Fibroblast of lung (primary cell): Measurements from ENCODE around the gene TGFB2. TPM values are rescaled to one million over a fixed set of nuclear protein-coding genes. Genes with fewer than 3 reads are reported as not detected.
A peak's percentile ranks its signal among the peaks of the same experiment; 100 is the strongest.

Experiments
- DNase-seq, 2 donors: peaks; one replicate each; pipeline versions ENCODE4 v3.0.0 to v3.0.0-alpha.2; 2010; ENCODE audit warnings: low read depth in 2 of 2
- H2AFZ ChIP-seq: 2 replicates; pipeline ENCODE4 v1.5.1; 2012; ENCODE audit warnings: low read length, control low read depth, inconsistent platforms
- H3K27ac ChIP-seq: 2 replicates; pipeline ENCODE4 v1.5.1; 2011; ENCODE audit warnings: low read length, control low read depth; ENCODE audit not compliant: insufficient read depth
- H3K27me3 ChIP-seq: 2 replicates; pipeline ENCODE4 v1.5.1; 2011; ENCODE audit warnings: mild to moderate bottlenecking, low read length; ENCODE audit not compliant: control insufficient read depth, insufficient read depth
- H3K36me3 ChIP-seq: 2 replicates; pipeline ENCODE4 v1.5.1; 2011; ENCODE audit warnings: low read length; ENCODE audit not compliant: control insufficient read depth, insufficient read depth
- H3K4me1 ChIP-seq: 2 replicates; pipeline ENCODE4 v1.5.1; 2011; ENCODE audit warnings: low read length; ENCODE audit not compliant: control insufficient read depth, insufficient read depth; ENCODE audit errors: extremely low read depth
- H3K4me2 ChIP-seq: 2 replicates; pipeline ENCODE4 v1.5.1; 2011; ENCODE audit warnings: low read length, control low read depth; ENCODE audit not compliant: insufficient read depth; ENCODE audit errors: extremely low read depth
- H3K4me3 ChIP-seq, 4 experiments: fragments of 200-600 bp in 1 of 4; sonication (generic) in 1 of 4; replicated peaks in 1 of 4; 2 replicates each; pipeline ENCODE4 v1.5.1; 2011 to 2016; ENCODE audit warnings: low read length in 4 of 4, low read depth in 3 of 4, mild to moderate bottlenecking in 3 of 4, control low read depth in 2 of 4, inconsistent platforms in 1 of 4, mixed read lengths in 1 of 4; ENCODE audit not compliant: insufficient read depth in 1 of 4; ENCODE audit errors: control extremely low read depth in 1 of 4
- H3K79me2 ChIP-seq: 2 replicates; pipeline ENCODE4 v1.5.1; 2012; ENCODE audit warnings: mild to moderate bottlenecking, low read length, inconsistent platforms; ENCODE audit not compliant: control insufficient read depth, insufficient read depth
- H3K9ac ChIP-seq: 2 replicates; pipeline ENCODE4 v1.5.1; 2011; ENCODE audit warnings: mild to moderate bottlenecking, low read length, control low read depth; ENCODE audit not compliant: insufficient read depth
- H3K9me3 ChIP-seq: 2 replicates; pipeline ENCODE4 v1.5.1; 2012; ENCODE audit warnings: low read depth, low read length; ENCODE audit not compliant: control insufficient read depth, insufficient read depth
- H4K20me1 ChIP-seq: 2 replicates; pipeline ENCODE4 v1.5.1; 2011; ENCODE audit warnings: low read length; ENCODE audit not compliant: control insufficient read depth, insufficient read depth; ENCODE audit errors: extremely low read depth
- EZH2 ChIP-seq: IDR thresholded peaks from 2 replicates; pipeline ENCODE4 v1.5.1; 2012; ENCODE audit warnings: low read length, control low read depth, mild to moderate bottlenecking; ENCODE audit errors: missing control alignments
- polyA minus RNA-seq: library from RNA; depleted of rRNA, polyadenylated mRNA; stranded (reverse); fragments of >200 nt; gene quantifications from 2 replicates; pipeline ENCODE4 v1.2.3, GENCODE V29; 2011; ENCODE audit warnings: low replicate concordance
- polyA plus RNA-seq, 2 donors: library from polyadenylated mRNA; depleted of rRNA in 1 of 2; stranded (reverse) in 1 of 2; unstranded in 1 of 2; fragments of >200 nt; gene quantifications; 2 replicates each; pipeline ENCODE4 v1.2.1, GENCODE V29; 2011 to 2012; ENCODE audit warnings: missing spikeins in 1 of 2
- total RNA-seq: library from RNA; depleted of rRNA; stranded (reverse); fragments of >200 nt; gene quantifications from 2 replicates; pipeline ENCODE4 v1.2.1, GENCODE V29; 2014
- TF ChIP-seq, protein P1 (sequence below), 2 donors: IDR thresholded peaks in 1 of 2; conservative IDR thresholded peaks in 1 of 2; 1 replicate in 1 of 2; 2 replicates in 1 of 2; pipeline ENCODE4 v1.5.1; 2011 to 2012; ENCODE audit warnings: low read length in 2 of 2, control low read depth in 1 of 2, inconsistent platforms in 1 of 2, low read depth in 1 of 2, mild to moderate bottlenecking in 1 of 2

Gene TGFB2
- total RNA-seq, result 13.6 and 13.9 TPM in 2 replicates
- 7.1 and 29.1 TPM in 2 replicates for polyA plus RNA-seq
- 6.0 and 24.9 TPM in 2 replicates for polyA plus RNA-seq (2012)
- 3.0 and 5.5 TPM in 2 replicates for polyA minus RNA-seq

DNA sequence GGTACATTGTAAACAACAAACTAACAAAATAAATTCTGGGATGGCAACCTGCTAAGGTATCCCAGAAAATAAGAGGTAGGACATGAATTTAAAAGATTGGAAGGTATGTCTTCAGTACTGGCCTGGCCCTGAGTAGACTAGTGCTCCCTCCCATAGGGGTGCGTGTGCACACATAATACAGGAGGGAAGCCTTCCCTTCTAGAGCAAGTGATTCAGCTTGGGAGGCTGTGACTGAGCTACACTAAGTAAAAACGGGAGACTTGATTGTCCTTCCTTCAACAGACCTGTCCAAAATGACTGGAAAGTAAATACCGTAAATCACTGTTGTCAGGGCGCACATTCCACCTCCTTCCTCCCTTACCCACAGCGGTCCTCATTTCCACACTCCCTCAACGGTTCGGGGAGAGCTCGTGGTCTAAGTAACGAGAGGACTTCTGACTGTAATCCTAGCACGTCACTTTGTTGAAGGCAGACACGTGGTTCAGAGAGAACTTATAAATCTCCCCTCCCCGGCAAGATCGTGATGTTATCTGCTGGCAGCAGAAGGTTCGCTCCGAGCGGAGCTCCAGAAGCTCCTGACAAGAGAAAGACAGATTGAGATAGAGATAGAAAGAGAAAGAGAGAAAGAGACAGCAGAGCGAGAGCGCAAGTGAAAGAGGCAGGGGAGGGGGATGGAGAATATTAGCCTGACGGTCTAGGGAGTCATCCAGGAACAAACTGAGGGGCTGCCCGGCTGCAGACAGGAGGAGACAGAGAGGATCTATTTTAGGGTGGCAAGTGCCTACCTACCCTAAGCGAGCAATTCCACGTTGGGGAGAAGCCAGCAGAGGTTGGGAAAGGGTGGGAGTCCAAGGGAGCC, at the start of gene TGFB2:
TGFB2 (plus strand) TSS at position 523 of the 859 bp plus-strand sequence. CDS start 1,366 bp downstream, outside the sequence.
- H3K4me3 ChIP-seq, result peak within 1 kb of the TSS; percentile 40 to 82 (median 72)
- peaks cover 7% of the 10 kb centered on the region for H3K79me2 ChIP-seq
- peak within 1 kb of the TSS; percentile 76 for H2AFZ ChIP-seq
- peak within 1 kb of the TSS; percentile 41 for H3K9ac ChIP-seq
- H3K4me1 ChIP-seq, result no peaks in the 10 kb centered on the region
- H4K20me1 ChIP-seq, result no peaks in the 10 kb centered on the region
- DNase-seq, result peak; percentile 78 to 94
- H3K36me3 ChIP-seq, result no peaks in the 10 kb centered on the region
- no peaks in the 10 kb centered on the region for H3K27me3 ChIP-seq
- H3K9me3 ChIP-seq, result no peaks in the 10 kb centered on the region
- H3K4me2 ChIP-seq, result peak within 1 kb of the TSS; percentile 92
- peak within 1 kb of the TSS; percentile 72 for H3K27ac ChIP-seq
- TF ChIP-seq, protein P1, sequence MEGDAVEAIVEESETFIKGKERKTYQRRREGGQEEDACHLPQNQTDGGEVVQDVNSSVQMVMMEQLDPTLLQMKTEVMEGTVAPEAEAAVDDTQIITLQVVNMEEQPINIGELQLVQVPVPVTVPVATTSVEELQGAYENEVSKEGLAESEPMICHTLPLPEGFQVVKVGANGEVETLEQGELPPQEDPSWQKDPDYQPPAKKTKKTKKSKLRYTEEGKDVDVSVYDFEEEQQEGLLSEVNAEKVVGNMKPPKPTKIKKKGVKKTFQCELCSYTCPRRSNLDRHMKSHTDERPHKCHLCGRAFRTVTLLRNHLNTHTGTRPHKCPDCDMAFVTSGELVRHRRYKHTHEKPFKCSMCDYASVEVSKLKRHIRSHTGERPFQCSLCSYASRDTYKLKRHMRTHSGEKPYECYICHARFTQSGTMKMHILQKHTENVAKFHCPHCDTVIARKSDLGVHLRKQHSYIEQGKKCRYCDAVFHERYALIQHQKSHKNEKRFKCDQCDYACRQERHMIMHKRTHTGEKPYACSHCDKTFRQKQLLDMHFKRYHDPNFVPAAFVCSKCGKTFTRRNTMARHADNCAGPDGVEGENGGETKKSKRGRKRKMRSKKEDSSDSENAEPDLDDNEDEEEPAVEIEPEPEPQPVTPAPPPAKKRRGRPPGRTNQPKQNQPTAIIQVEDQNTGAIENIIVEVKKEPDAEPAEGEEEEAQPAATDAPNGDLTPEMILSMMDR (conservative IDR thresholded peaks at IDR 0.05 in 1 of 2, IDR thresholded peaks at IDR 0.05 in 1 of 2; ENCODE audit: low read depth in 1 of 2, low read length in 2 of 2), result peak; percentile 16 to 29
- no peak for TF ChIP-seq EZH2

DNA sequence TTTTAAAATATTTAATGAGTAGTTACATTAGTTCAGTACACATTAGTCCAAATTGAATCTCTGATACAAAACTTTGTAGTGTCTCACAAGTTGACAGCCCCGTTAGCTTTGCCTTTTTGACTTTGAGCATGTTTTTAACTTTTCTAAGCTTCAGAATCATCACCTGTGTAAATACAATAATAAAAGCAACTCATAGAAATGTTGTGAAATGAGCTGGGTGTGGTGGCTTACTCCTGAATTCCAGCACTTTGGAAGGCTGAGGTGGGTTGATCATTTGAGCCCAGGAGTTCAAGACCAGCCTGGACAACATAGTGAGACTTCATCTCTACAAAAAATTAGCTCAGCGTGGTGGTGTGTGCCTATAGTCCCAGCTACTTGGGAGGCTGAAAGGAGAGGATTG, 49.0 kb upstream of the TGFB2 start:
- Histone ChIP-seq H3K27ac (no peak overlapping the region), H3K79me2 (peaks cover 9% of the 10 kb centered on the region), H4K20me1 (no peaks in the 10 kb centered on the region), H3K36me3 (no peaks in the 10 kb centered on the region), H3K9me3 (no peaks in the 10 kb centered on the region), H2AFZ (no peak overlapping the region), H3K4me3 (no peak overlapping the region), H3K4me1 (peaks cover 3% of the 10 kb centered on the region), H3K27me3 (no peaks in the 10 kb centered on the region), H3K4me2 (no peak overlapping the region), H3K9ac (no peak overlapping the region)
- TF ChIP-seq, protein P1 (conservative IDR thresholded peaks at IDR 0.05 in 1 of 2, IDR thresholded peaks at IDR 0.05 in 1 of 2; ENCODE audit: low read depth in 1 of 2, low read length in 2 of 2), result no peak
- no peak for TF ChIP-seq EZH2
- DNase-seq, result no peak

DNA sequence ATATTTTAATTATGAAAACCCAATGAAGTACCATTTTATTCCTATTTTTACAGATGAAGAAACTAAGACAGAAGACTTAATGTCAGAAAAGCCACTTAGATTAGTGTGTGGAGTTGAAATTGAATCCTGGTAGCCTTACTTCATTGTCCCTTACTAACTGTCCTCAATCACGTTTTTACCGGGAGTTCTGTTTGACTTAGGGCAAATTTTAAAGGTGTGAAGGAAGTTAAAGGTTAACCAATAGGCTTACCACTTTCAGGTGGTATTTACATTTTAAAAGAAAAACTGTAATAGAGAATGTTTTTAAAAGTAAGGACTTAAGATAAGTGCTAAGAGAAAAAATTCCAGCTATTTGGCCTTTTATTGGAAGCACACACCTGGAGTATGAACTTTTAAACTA, 47.7 kb upstream of the TGFB2 start:
- Histone ChIP-seq H3K79me2 (peaks cover 7% of the 10 kb centered on the region), H3K27me3 (no peaks in the 10 kb centered on the region), H3K9ac (no peak overlapping the region), H3K4me3 (no peak overlapping the region), H2AFZ (no peak overlapping the region), H3K4me1 (peaks cover 3% of the 10 kb centered on the region), H3K27ac (no peak overlapping the region), H3K36me3 (no peaks in the 10 kb centered on the region), H4K20me1 (no peaks in the 10 kb centered on the region), H3K4me2 (no peak overlapping the region), H3K9me3 (no peaks in the 10 kb centered on the region)
- TF ChIP-seq EZH2, result no peak
- TF ChIP-seq, protein P1 (conservative IDR thresholded peaks at IDR 0.05 in 1 of 2, IDR thresholded peaks at IDR 0.05 in 1 of 2; ENCODE audit: low read depth in 1 of 2, low read length in 2 of 2), result no peak
- no peak for DNase-seq
